GM12878 (cell line): ENCODE results near the gene FCER2. TPM values are rescaled to one million over a fixed set of nuclear protein-coding genes. Genes with fewer than 3 reads are reported as not detected.

Source experiments
- ATAC-seq: fragments of 200-7000 bp; cut with Tn5 transposase; 3 replicates; pipeline ENCODE4 v1.9.1; 2020; ENCODE audit warnings: mild to moderate bottlenecking, moderate library complexity
- Bru-seq: library from RNA; stranded (reverse); fragments of 400-500 nt; gene quantifications from one replicate; lab custom pipeline; 2021; lab: Mats Ljungman, UMichigan
- BruChase-seq, 2 experiments: library from RNA; stranded (reverse); fragments of 400-500 nt; gene quantifications; one replicate each; lab custom pipeline; 2021; lab: Mats Ljungman, UMichigan
- BruUV-seq: library from RNA; stranded (reverse); fragments of 400-500 nt; replicated peaks from 2 replicates; lab custom pipeline; 2021; lab: Mats Ljungman, UMichigan
- CTCF ChIA-PET: fragments of 300-600 bp; sonication (Branson Sonifier 250); formaldehyde crosslinking; extraction: SDS; loops from one replicate; lab custom pipeline; 2021; ENCODE audit warnings: inconsistent platforms; lab: Yijun Ruan, JAX
- POLR2A ChIA-PET: fragments of 350-600 bp; formaldehyde crosslinking; extraction: SDS; loops from one replicate; lab custom pipeline; 2021; ENCODE audit warnings: inconsistent platforms; lab: Charles Lee
- RAD21 ChIA-PET: fragments of 300-600 bp; sonication (Branson Sonifier 250); formaldehyde crosslinking; loops from one replicate; lab custom pipeline; 2023; ENCODE audit warnings: antibody characterized with exemption; ENCODE audit not compliant: unreplicated experiment; lab: Charles Lee
- SMC1A ChIA-PET: fragments of 300-600 bp; sonication (Branson Sonifier 250); formaldehyde crosslinking; loops from one replicate; lab custom pipeline; 2023; ENCODE audit not compliant: unreplicated experiment, uncharacterized antibody; lab: Charles Lee
- DNase-seq: peaks from one replicate; pipeline ENCODE4 v3.0.0-alpha.2; 2011; ENCODE audit warnings: low read depth, low spot score
- FAIRE-seq: peaks from 3 replicates; lab custom pipeline; 2011; peaks lifted over from hg19 to GRCh38; lab: Jason Lieb, UNC
- H2AFZ ChIP-seq: 2 replicates; pipeline ENCODE4 v1.6.0; 2011; ENCODE audit warnings: low read depth, low read length, control low read depth; ENCODE audit not compliant: control insufficient read depth
- H3K27ac ChIP-seq: 2 replicates; pipeline ENCODE4 v1.5.1; 2011; ENCODE audit warnings: control low read depth; ENCODE audit not compliant: control insufficient read depth, insufficient read depth
- H3K27me3 ChIP-seq, 2 experiments: replicated peaks in 1 of 2; 2 replicates each; pipeline versions ENCODE4 v1.6.0 to v1.6.1; 2011; ENCODE audit warnings: low read length in 1 of 2; ENCODE audit not compliant: control insufficient read depth in 2 of 2, insufficient read depth in 2 of 2
- H3K36me3 ChIP-seq, 2 experiments: 2 replicates each; pipeline ENCODE4 v1.5.1; 2011; ENCODE audit warnings: low read length in 1 of 2; ENCODE audit not compliant: control insufficient read depth in 2 of 2, insufficient read depth in 2 of 2
- H3K4me1 ChIP-seq: 2 replicates; pipeline ENCODE4 v1.6.1; 2011; ENCODE audit warnings: mild to moderate bottlenecking, low read length, moderate library complexity, mixed read lengths; ENCODE audit not compliant: control insufficient read depth, insufficient read depth
- H3K4me2 ChIP-seq: 2 replicates; pipeline ENCODE4 v1.6.0; 2011; ENCODE audit warnings: control low read depth; ENCODE audit not compliant: control insufficient read depth, insufficient read depth
- H3K4me3 ChIP-seq: fragments of 200-600 bp; sonication (generic); 2 replicates; pipeline ENCODE4 v1.5.1; 2016
- H3K79me2 ChIP-seq: 2 replicates; pipeline ENCODE4 v1.6.0; 2011; ENCODE audit warnings: low read length; ENCODE audit not compliant: control insufficient read depth, insufficient read depth
- H3K9ac ChIP-seq: 2 replicates; pipeline ENCODE4 v1.8.0; 2011; ENCODE audit warnings: low read length, control low read depth, mixed read lengths; ENCODE audit not compliant: control insufficient read depth, insufficient read depth
- H3K9me3 ChIP-seq: replicated peaks from 3 replicates; pipeline ENCODE4 v1.5.1; 2011; ENCODE audit warnings: mild to moderate bottlenecking, low read length; ENCODE audit not compliant: control insufficient read depth, insufficient read depth
- H4K20me1 ChIP-seq: 2 replicates; pipeline ENCODE4 v1.6.0; 2011; ENCODE audit not compliant: control insufficient read depth, insufficient read depth
- CREM ChIP-seq: IDR thresholded peaks from 2 replicates; pipeline ENCODE4 v1.6.1; 2014; ENCODE audit warnings: antibody characterized with exemption, low read depth
- EGR1 ChIP-seq, 2 experiments: IDR thresholded peaks; 1 replicate in 1 of 2; 2 replicates in 1 of 2; pipeline ENCODE4 v1.6.1; 2011 to 2012; ENCODE audit warnings: low read depth in 2 of 2, low read length in 2 of 2, borderline replicate concordance in 1 of 2, mild to moderate bottlenecking in 1 of 2, moderate library complexity in 1 of 2
- ESRRA ChIP-seq: IDR thresholded peaks from 2 replicates; pipeline ENCODE4 v1.6.1; 2012; ENCODE audit warnings: mild to moderate bottlenecking, low read length, improper control_type of control experiment
- FOS ChIP-seq: IDR thresholded peaks from 3 replicates; pipeline ENCODE4 v1.6.1; 2011; ENCODE audit warnings: borderline replicate concordance; ENCODE audit not compliant: insufficient read length; ENCODE audit errors: extremely low read depth
- HDAC6 ChIP-seq: fragments of 200-600 bp; sonication (generic); IDR thresholded peaks from one replicate; pipeline ENCODE4 v1.8.0; 2017; ENCODE audit warnings: antibody characterized with exemption; ENCODE audit not compliant: unreplicated experiment
- LARP7 ChIP-seq: fragments of 450-650 bp; IDR thresholded peaks from 2 replicates; pipeline ENCODE4 v1.6.1; 2017; ENCODE audit warnings: mild to moderate bottlenecking
- NR2F1 ChIP-seq: fragments of 450-650 bp; conservative IDR thresholded peaks from 2 replicates; pipeline ENCODE4 v1.6.1; 2017; ENCODE audit warnings: mild to moderate bottlenecking
- POLR2AphosphoS5 ChIP-seq: IDR thresholded peaks from 2 replicates; pipeline ENCODE4 v1.6.1; 2011; ENCODE audit warnings: mild to moderate bottlenecking, low read length, inconsistent platforms
- SIX5 ChIP-seq: IDR thresholded peaks from 2 replicates; pipeline ENCODE4 v1.6.1; 2011; ENCODE audit warnings: mild to moderate bottlenecking, low read depth, low read length, moderate library complexity; ENCODE audit not compliant: severe bottlenecking
- SMARCA5 ChIP-seq: fragments of 450-650 bp; IDR thresholded peaks from 2 replicates; pipeline ENCODE4 v1.6.1; 2017; ENCODE audit warnings: mild to moderate bottlenecking
- SREBF1 ChIP-seq: IDR thresholded peaks from 2 replicates; pipeline ENCODE4 v1.6.1; 2012; ENCODE audit warnings: mild to moderate bottlenecking, low read length
- TARDBP ChIP-seq: IDR thresholded peaks from 2 replicates; pipeline ENCODE4 v1.6.1; 2016; ENCODE audit warnings: borderline replicate concordance
- ZNF622 ChIP-seq: fragments of 450-650 bp; IDR thresholded peaks from 2 replicates; pipeline ENCODE4 v1.6.1; 2017; ENCODE audit warnings: mild to moderate bottlenecking, inconsistent platforms
- WGBS: methylation state at CpG from one replicate; pipeline ENCODE4 v1.1.6; 2016; ENCODE audit warnings: low lambda C conversion rate; ENCODE audit not compliant: insufficient replicate concordance, insufficient coverage; ENCODE audit errors: missing lambda C conversion rate; 5-methylcytosine and 5-hydroxymethylcytosine counted together
- in situ Hi-C: fragments of 300-500 bp; cut with MboI; formaldehyde crosslinking; loops from 9 replicates; pipeline ENCODE4 v1.14.3; 2018; ENCODE audit warnings: mixed read lengths
- intact Hi-C: fragments of 100-400 bp; cut with micrococcal nuclease; formaldehyde crosslinking; loops from one replicate; pipeline ENCODE4 v1.14.2; 2022; ENCODE audit not compliant: unreplicated experiment
- long read RNA-seq, 2 experiments: library from polyadenylated mRNA; unstranded; transcript quantifications; one replicate each; pipeline ENCODE4 v2.0.0, GENCODE V29; 2019 to 2020
- polyA minus RNA-seq, 3 experiments: library from RNA; depleted of rRNA, polyadenylated mRNA; stranded (reverse); fragments of >200 nt; gene quantifications; 2 replicates each; pipeline ENCODE4 v1.2.3, GENCODE V29; 2011
- polyA plus RNA-seq, 11 experiments: library from polyadenylated mRNA; depleted of rRNA in 4 of 11; unstranded in 6 of 11; stranded (reverse) in 5 of 11; fragments of >200 nt; fragmentation: Nextera tagmentation in 4 of 11; fragmentation: Illumina TruSeq in 1 of 11; extraction: Ambion mirVana in 4 of 11; extraction: Trizol in 1 of 11; gene quantifications; 1 replicate in 1 of 11; 2 replicates in 10 of 11; pipeline versions ENCODE4 v1.2.1 to v1.2.3, GENCODE V29; 2011 to 2016; ENCODE audit warnings: inconsistent platforms in 2 of 11, missing spikeins in 2 of 11, low read depth in 1 of 11
- total RNA-seq, 4 experiments: library from RNA; depleted of rRNA in 3 of 4; stranded (reverse); fragments of >200 nt in 3 of 4; fragmentation: Illumina TruSeq in 1 of 4; extraction: Trizol in 1 of 4; gene quantifications; 2 replicates each; pipeline versions ENCODE4 v1.2.1 to v1.2.3, GENCODE V29; 2013 to 2021
- TF ChIP-seq, protein P1 (sequence below), 3 experiments: IDR thresholded peaks in 2 of 3; conservative IDR thresholded peaks in 1 of 3; 2 replicates each; pipeline ENCODE4 v1.5.1; 2011; ENCODE audit warnings: low read depth in 3 of 3, low read length in 3 of 3, mild to moderate bottlenecking in 3 of 3, control low read depth in 2 of 3, moderate library complexity in 2 of 3, inconsistent platforms in 1 of 3, mixed read lengths in 1 of 3; ENCODE audit not compliant: control insufficient read depth in 2 of 3, insufficient read depth in 1 of 3; ENCODE audit errors: extremely low read depth in 1 of 3

The FCER2 gene, protein sequence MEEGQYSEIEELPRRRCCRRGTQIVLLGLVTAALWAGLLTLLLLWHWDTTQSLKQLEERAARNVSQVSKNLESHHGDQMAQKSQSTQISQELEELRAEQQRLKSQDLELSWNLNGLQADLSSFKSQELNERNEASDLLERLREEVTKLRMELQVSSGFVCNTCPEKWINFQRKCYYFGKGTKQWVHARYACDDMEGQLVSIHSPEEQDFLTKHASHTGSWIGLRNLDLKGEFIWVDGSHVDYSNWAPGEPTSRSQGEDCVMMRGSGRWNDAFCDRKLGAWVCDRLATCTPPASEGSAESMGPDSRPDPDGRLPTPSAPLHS
- 564 and 607 TPM in 2 replicates for total RNA-seq (2013; cell fraction: nucleolus; rRNA removed)
- total RNA-seq (2014; rRNA removed) = 351 and 365 TPM in 2 replicates
- total RNA-seq (2014; rRNA removed; fragmentation: Illumina TruSeq; extraction: Trizol) = 218 and 223 TPM in 2 replicates
- 359 and 362 TPM in 2 replicates for total RNA-seq (2021)
- 318 TPM for polyA plus RNA-seq (2011; ENCODE audit: low read depth)
- 170 and 363 TPM in 2 replicates for polyA plus RNA-seq (2011; rRNA removed)
- polyA plus RNA-seq (2011; cell fraction: cytosol; rRNA removed) = 431 and 568 TPM in 2 replicates
- 453 and 458 TPM in 2 replicates for polyA plus RNA-seq (2011; cell fraction: nucleus; rRNA removed)
- 547 and 639 TPM in 2 replicates for polyA plus RNA-seq (2012)
- 155 and 247 TPM in 2 replicates for polyA plus RNA-seq (2014; fragmentation: Illumina TruSeq; extraction: Trizol)
- 10 to 100 TPM; 44.0 to 53.3 TPM for polyA plus RNA-seq (2014; fragmentation: Nextera tagmentation; extraction: Ambion mirVana)
- polyA plus RNA-seq (2014; rRNA removed) = 424 and 451 TPM in 2 replicates
- 100 to 1,000 TPM; 214 to 235 TPM for polyA plus RNA-seq (2016; fragmentation: Nextera tagmentation; extraction: Ambion mirVana)
- 176 and 326 TPM in 2 replicates for polyA minus RNA-seq (2011; rRNA and poly(A)+ RNA removed)
- polyA minus RNA-seq (2011; cell fraction: cytosol; rRNA and poly(A)+ RNA removed) = 118 and 125 TPM in 2 replicates
- polyA minus RNA-seq (2011; cell fraction: nucleus; rRNA and poly(A)+ RNA removed) = 98.0 and 111 TPM in 2 replicates
- percentile 99 among the genes with signal in this experiment for Bru-seq, nascent RNA
- percentile 100 among the genes with signal in this experiment for BruChase-seq, experiment 1, labeled RNA remaining after a 6-hour chase
- percentile 99 among the genes with signal in this experiment for BruChase-seq, experiment 2, labeled RNA remaining after a 2-hour chase
- long read RNA-seq, experiment 1, transcript FCER2-205 (11 exons, 1,560 nt) = minor isoform, 39 of 215 reads
- long read RNA-seq, experiment 1, transcript FCER2-202 (10 exons, 1,482 nt) = major isoform, 91 of 215 reads
- long read RNA-seq, experiment 1, transcript FCER2-201 (11 exons, 1,596 nt) = minor isoform, 29 of 215 reads
- long read RNA-seq, experiment 1, partial matches to known transcripts = 29 of 215 reads
- long read RNA-seq, experiment 1, other reads (novel, unspliced or antisense) = 27 of 215 reads
- long read RNA-seq, experiment 2, transcript FCER2-202 (10 exons, 1,482 nt) = major isoform, 28 of 47 reads
- long read RNA-seq, experiment 2, transcript FCER2-201 (11 exons, 1,596 nt) = minor isoform, 5 of 47 reads
- long read RNA-seq, experiment 2, partial matches to known transcripts = 4 of 47 reads
- long read RNA-seq, experiment 2, other reads (novel, unspliced or antisense) = 8 of 47 reads

DNA sequence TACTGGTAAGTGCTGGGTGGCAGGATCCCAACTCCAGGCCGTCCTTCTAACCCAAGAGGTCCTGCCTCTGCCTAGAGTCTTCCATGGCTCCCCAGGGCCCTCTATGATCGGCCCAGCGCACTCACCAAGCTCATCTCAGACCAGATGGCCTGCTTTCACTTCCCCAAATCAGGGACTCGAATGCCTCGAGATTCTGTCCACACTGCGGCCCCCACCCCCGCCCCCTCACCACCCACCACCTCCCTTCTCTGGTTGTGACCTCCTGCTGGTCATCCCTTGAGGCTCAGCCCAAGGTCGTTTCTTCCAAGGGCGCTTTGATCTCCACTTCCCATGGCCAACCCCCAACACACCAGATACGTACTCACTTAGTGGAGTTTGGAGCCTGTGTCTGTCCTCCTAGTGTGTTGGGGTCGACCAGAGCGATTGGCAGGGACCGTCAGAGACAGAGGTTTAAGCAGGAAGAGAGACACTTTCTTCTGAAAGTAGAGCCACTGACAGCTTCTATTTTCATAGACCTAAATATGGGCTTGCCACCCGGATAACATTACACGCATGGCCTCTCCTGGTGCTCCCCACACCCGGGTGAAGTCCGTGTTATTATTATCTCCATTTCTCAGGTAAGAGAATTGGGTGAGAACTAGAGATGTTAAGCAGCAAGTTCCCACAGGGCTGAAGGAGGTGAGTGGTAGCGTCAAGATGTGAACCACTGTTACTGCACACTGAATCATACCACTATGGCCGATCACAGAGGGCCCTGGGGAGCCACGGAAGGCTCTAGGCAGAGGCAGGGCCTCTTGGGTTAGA is at the start of gene FCER2:
Gene FCER2, minus strand, starts transcription at position 478 of the 804 bp plus-strand sequence. CDS start 2,371 bp downstream, outside the sequence.
- no TSS peak for BruUV-seq
- Histone ChIP-seq H3K27me3 (no peaks in the 10 kb centered on the region), H3K4me2 (peak within 1 kb of the TSS; percentile 97), H3K4me3 (peak within 1 kb of the TSS; percentile 100), H3K27ac (peak within 1 kb of the TSS; percentile 94), H3K9ac (peak within 1 kb of the TSS; percentile 81), H4K20me1 (no peaks in the 10 kb centered on the region), H3K79me2 (peaks cover 47% of the 10 kb centered on the region), H2AFZ (peak within 1 kb of the TSS; percentile 49; the same call in 1 of the 2 replicates), H3K36me3 (peaks cover 3 to 8% of the 10 kb centered on the region in 2 experiments; a peak in 3 of 4 replicates), H3K9me3 (no peaks in the 10 kb centered on the region; the same call in 2 of the 3 replicates), H3K4me1 (peaks cover 59% of the 10 kb centered on the region)
- POLR2A ChIA-PET = interaction anchor here (0.9 to 1.4 kb wide), 4 partner anchors 17 to 368 kb away, joined by 3 to 5 read pairs (median 4); no protein-coding TSS in a partner anchor
- ATAC-seq = peak; percentile 67
- WGBS = under 1% methylated on average over 17 of the region's 20 CpGs
- SMC1A ChIA-PET = interaction anchor here (1.0 to 5.5 kb wide), 2 partner anchors 21 to 98 kb away, joined by 3 to 26 read pairs; partner anchors contain the start of gene TRAPPC5
- in situ Hi-C loops = loop anchor here (10.0 kb wide), 2 partner anchors 517 to 1177 kb away; no protein-coding TSS in a partner anchor
- FAIRE-seq = peak; percentile 86
- intact Hi-C loops = loop anchor here (1.0 to 10.0 kb wide), 4 partner anchors 41 to 493 kb away; no protein-coding TSS in a partner anchor
- CTCF ChIA-PET = interaction anchor here (0.5 to 2.2 kb wide), 4 partner anchors 10 to 168 kb away, joined by 3 to 15 read pairs (median 3); partner anchors contain the start of gene TRAPPC5
- RAD21 ChIA-PET = interaction anchor here (0.5 to 2.5 kb wide), 10 partner anchors 10 to 357 kb away, joined by 3 to 11 read pairs (median 4); partner anchors contain the start of gene TRAPPC5
- peak; percentile 99 for DNase-seq
- TF ChIP-seq NR2F1 (peak; percentile 75), FOS (no peak), SIX5 (no peak), ESRRA (peak; percentile 97), POLR2AphosphoS5 (peak; percentile 86), EGR1 (IDR thresholded peaks at IDR 0.05; ENCODE audit: borderline replicate concordance in 1 of 2, low read depth in 2 of 2, low read length in 2 of 2) (peak in 1 of 2 experiments; percentile 94; a peak in 2 of 3 replicates), CREM (peak; percentile 50), TARDBP (peak; percentile 15; the same call in 1 of the 2 replicates), HDAC6 (no peak), ZNF622 (no peak), LARP7 (no peak), SMARCA5 (peak; percentile 100), SREBF1 (no peak)
- TF ChIP-seq, protein P1, sequence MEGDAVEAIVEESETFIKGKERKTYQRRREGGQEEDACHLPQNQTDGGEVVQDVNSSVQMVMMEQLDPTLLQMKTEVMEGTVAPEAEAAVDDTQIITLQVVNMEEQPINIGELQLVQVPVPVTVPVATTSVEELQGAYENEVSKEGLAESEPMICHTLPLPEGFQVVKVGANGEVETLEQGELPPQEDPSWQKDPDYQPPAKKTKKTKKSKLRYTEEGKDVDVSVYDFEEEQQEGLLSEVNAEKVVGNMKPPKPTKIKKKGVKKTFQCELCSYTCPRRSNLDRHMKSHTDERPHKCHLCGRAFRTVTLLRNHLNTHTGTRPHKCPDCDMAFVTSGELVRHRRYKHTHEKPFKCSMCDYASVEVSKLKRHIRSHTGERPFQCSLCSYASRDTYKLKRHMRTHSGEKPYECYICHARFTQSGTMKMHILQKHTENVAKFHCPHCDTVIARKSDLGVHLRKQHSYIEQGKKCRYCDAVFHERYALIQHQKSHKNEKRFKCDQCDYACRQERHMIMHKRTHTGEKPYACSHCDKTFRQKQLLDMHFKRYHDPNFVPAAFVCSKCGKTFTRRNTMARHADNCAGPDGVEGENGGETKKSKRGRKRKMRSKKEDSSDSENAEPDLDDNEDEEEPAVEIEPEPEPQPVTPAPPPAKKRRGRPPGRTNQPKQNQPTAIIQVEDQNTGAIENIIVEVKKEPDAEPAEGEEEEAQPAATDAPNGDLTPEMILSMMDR (IDR thresholded peaks at IDR 0.05 in 2 of 3, conservative IDR thresholded peaks at IDR 0.05 in 1 of 3; ENCODE audit: control insufficient read depth in 2 of 3, extremely low read depth in 1 of 3, insufficient read depth in 1 of 3, low read depth in 3 of 3, low read length in 3 of 3) = no peak
